HG03469 (cell line): ENCODE measurements around the gene IGF2R.
A peak's percentile ranks its signal among the peaks of the same experiment; 100 is the strongest.
"Not testable (repeated sequence)": the region's sequence is repeated elsewhere in the genome, so short reads cannot be mapped to it uniquely, and the experiment has no call there.

Experiments
- ATAC-seq: cut with Tn5 transposase; IDR thresholded peaks from one replicate; pipeline ENCODE4 v1.9.1; 2021; ENCODE audit warnings: mild to moderate bottlenecking, moderate library complexity, moderate number of reproducible peaks; ENCODE audit not compliant: unreplicated experiment

Gene IGF2R

GRCh38 chr6:160132297-160132637 lies 163.4 kb downstream of the IGF2R start:
- no peak for ATAC-seq

- ATAC-seq = no peak
These were observed 164.0 kb downstream of the IGF2R start for GRCh38 chr6:160132776-160133338.

- ATAC-seq = no peak
These were observed 164.8 kb downstream of the IGF2R start for GRCh38 chr6:160133441-160134336.

- not testable (repeated sequence) for ATAC-seq
These were observed 165.5 kb downstream of the IGF2R start for GRCh38 chr6:160134337-160134751.

GRCh38 chr6:160134779-160135547 lies 166.1 kb downstream of the IGF2R start:
- ATAC-seq = no peak

- no peak for ATAC-seq
These were observed 167.2 kb downstream of the IGF2R start for GRCh38 chr6:160135907-160136655.

GRCh38 chr6:160137130-160137988 lies 168.5 kb downstream of the IGF2R start:
- ATAC-seq = no peak

- ATAC-seq = peak; percentile 41
These were observed 169.3 kb downstream of the IGF2R start for GRCh38 chr6:160137989-160138835.

GRCh38 chr6:160138839-160139419 lies 170.0 kb downstream of the IGF2R start:
- ATAC-seq = no peak

- no peak for ATAC-seq
These were observed 170.6 kb downstream of the IGF2R start for GRCh38 chr6:160139420-160139851.

GRCh38 chr6:160140493-160140892 lies 171.6 kb downstream of the IGF2R start:
- ATAC-seq = not testable (repeated sequence)

GRCh38 chr6:160141001-160141726 lies 172.3 kb downstream of the IGF2R start:
- ATAC-seq = no peak

GRCh38 chr6:160142115-160142715 lies 173.3 kb downstream of the IGF2R start:
- no peak for ATAC-seq

GRCh38 chr6:160146454-160147145 lies 177.7 kb downstream of the IGF2R start:
- no peak for ATAC-seq

GRCh38 chr6:160147146-160147536 lies 178.3 kb downstream of the IGF2R start:
- no peak for ATAC-seq

- no peak for ATAC-seq
These were observed 185.6 kb downstream of the IGF2R start for GRCh38 chr6:160154471-160154870.

GRCh38 chr6:160156842-160157241 lies 188.0 kb downstream of the IGF2R start:
- no peak for ATAC-seq
